Fibroblast of skin of right quadriceps (primary cell): ENCODE data around the gene VTN.
A peak's percentile ranks its signal among the peaks of the same experiment; 100 is the strongest.

Source experiments
- DNase-seq: peaks from one replicate; pipeline ENCODE4 v3.0.0-alpha.2; 2013

The VTN gene

GRCh38 chr17:28395426-28395825, 25.3 kb upstream of the VTN start:
- DNase-seq: no peak

DNA sequence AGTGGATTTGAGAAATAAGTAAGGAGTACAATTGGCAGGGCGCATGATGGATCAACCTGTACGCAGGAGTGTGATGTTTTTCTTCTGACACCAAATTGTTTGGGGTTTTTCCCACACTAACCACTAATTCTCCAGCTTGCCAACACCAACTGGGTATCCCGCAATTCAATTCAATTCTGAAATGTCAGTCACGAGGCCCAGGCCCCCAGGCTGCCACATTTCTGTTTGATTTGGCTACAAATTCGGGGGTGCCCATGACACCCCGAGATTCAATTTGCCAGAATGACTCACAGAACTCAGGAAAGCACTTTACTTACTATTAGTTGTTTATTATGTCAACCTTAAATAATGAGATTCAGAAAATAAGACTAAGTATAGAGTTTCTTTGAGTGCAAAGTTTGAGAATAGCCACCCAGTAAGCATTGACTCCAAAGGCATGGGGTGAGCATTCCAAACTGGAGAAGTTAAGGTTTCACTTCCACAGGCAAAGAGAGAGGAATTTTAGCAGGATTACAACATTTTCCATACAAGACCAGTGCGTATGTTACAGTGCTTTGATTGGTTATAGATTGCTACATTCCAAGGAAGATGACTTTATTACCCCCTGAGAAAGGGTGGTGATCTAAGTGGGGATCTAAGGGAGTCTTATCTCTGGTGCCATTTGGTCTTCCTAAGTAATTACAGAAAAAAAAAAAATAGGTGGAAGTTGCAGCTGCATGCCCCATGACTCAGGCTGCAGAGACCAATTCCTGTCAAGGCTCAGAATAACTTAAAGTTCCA, 24.4 kb upstream of the VTN start:
- DNase-seq: peak; percentile 55

- DNase-seq: no peak
These were observed 22.4 kb upstream of the VTN start for GRCh38 chr17:28392491-28392890.

DNA sequence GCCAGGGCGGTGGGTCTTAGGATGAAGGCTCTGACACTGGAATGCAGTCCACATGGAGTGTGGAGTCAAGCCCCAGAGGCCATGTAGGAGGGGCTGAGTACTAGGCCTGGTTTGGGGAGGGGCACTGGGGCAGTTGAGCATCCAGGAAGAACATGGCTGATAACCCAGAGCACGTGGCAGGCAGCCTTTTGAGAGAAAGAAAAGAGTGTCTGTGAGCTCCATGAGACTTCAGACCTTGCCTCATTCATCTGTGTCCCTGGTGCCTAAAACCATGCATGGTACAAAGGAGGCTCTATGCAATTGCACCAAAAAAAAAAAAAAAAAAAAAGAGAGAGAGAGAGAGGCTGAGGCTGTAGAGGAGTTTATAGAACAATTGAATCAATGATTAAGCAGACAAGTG, 21.3 kb upstream of the VTN start:
- DNase-seq: no peak

DNA sequence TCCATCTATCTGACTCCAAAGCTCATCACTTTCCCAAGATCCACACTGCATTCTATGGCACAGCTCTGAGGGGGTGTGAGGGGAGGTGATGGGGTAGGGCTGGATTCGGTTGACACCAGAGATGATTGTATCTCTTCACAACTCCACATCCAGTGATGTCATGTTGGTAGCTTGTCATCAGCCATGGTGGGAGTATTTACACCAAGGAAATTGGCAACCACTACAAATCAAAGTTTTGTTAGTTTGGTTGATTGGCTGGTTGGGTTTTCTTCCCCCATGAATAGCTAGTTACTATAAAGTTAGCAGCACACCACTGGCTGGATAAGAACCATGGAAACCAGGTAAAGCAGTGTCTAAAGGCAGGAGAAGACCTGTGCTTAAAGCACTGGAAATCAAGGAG, 20.9 kb upstream of the VTN start:
- DNase-seq: no peak

- DNase-seq: no peak
These were observed 20.5 kb upstream of the VTN start for GRCh38 chr17:28390563-28390962.

- no peak for DNase-seq
These were observed 20.0 kb upstream of the VTN start for GRCh38 chr17:28390141-28390540.

DNA sequence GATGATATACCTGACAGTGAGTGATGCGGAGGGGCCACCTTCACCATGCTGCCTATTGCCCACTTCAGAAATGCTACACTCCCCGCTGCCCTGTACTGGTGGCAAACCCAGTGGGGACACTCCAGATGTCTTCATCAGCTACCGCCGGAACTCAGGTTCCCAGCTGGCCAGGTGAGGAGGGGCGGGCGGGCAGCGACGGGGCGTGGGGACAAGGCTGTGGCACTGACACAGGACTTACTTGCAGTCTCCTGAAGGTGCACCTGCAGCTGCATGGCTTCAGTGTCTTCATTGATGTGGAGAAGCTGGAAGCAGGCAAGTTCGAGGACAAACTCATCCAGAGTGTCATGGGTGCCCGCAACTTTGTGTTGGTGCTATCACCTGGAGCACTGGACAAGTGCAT, 18.0 kb upstream of the VTN start:
- DNase-seq: no peak

DNA sequence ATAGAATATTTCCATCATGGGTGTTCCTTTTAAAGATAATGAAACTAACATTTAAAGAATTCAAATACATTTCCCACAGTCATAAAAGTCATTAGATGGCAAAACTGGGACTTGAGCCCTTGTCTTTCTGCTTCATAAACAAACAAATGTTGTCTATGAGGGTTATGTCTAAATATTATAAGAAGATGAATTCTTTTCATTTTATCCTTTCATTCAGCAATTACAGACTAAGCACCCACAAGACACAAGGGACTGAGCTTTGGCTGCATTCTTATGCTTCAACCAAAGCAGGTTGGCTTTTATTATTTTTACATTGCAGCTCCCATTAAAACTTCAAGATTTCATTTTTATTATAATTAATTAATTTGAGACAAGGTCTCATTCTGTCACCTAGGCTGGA, 16.3 kb upstream of the VTN start:
- DNase-seq: no peak

DNA sequence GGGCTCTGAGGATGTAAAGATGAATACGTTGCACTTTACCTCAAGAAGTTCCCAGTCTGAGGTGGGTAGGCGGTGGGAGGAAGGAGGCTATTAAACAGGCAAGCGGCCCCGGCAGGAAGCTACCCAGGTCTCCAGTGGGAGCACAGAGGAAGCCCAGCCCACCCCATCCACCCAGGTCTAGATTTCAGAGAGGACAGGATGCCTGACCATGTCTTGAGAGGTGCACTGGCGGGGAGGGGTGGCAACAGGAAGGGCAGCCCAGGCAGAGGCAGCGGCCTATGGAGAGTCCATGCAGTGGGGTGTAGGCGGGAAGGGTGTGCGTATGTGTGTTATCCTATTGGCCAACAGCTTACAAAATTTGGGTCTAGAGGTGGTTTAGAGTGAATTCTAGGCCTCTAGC, 15.3 kb upstream of the VTN start:
- no peak for DNase-seq

DNA sequence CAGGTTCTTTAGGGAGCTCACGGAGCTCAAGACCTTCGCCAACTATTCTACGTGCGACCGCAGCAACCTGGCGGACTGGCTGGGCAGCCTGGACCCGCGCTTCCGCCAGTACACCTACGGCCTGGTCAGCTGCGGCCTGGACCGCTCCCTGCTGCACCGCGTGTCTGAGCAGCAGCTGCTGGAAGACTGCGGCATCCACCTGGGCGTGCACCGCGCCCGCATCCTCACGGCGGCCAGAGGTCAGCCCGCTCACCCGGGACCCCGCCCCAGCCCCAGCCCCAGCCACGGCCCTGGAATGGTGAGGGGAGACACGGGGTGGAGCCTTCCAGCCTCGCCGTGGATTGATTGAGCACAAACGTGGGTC, 14.9 kb upstream of the VTN start:
- DNase-seq: no peak

GRCh38 chr17:28384281-28385036, 14.4 kb upstream of the VTN start:
- DNase-seq: no peak

- DNase-seq: no peak
These were observed 11.2 kb upstream of the VTN start for GRCh38 chr17:28381141-28381825.

GRCh38 chr17:28379814-28380801, 10.0 kb upstream of the VTN start:
- peak; percentile 36 for DNase-seq

- DNase-seq: no peak
These were observed 2.8 kb upstream of the VTN start for GRCh38 chr17:28372945-28373274.

DNA sequence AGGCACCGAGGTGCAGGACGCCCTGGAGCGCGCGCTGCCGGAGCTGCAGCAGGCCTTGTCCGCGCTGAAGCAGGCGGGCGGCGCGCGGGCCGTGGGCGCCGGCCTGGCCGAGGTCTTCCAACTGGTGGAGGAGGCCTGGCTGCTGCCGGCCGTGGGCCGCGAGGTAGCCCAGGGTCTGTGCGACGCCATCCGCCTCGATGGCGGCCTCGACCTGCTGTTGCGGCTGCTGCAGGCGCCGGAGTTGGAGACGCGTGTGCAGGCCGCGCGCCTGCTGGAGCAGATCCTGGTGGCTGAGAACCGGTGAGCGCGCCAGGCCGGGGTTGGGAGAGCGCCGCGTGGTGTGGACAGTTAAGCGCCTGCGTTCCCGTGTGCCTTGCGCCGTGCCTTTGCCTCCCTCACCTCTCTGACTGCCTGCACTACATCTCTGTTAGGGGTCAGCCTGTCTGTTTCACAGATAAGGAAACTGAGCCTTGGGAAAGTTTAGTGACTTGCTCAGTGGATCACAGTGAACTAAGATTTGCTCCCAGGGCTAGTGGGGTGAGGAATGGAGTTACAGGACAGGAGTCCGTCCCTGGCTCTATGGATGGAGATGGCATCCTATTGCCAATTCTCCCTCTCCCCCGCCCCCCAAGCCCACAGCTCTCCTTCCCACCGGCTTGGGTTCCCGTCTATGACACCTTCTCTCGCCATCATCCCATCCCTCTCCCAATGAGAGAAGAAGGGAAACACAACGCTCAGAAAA, 2.3 kb upstream of the VTN start:
- DNase-seq: no peak

DNA sequence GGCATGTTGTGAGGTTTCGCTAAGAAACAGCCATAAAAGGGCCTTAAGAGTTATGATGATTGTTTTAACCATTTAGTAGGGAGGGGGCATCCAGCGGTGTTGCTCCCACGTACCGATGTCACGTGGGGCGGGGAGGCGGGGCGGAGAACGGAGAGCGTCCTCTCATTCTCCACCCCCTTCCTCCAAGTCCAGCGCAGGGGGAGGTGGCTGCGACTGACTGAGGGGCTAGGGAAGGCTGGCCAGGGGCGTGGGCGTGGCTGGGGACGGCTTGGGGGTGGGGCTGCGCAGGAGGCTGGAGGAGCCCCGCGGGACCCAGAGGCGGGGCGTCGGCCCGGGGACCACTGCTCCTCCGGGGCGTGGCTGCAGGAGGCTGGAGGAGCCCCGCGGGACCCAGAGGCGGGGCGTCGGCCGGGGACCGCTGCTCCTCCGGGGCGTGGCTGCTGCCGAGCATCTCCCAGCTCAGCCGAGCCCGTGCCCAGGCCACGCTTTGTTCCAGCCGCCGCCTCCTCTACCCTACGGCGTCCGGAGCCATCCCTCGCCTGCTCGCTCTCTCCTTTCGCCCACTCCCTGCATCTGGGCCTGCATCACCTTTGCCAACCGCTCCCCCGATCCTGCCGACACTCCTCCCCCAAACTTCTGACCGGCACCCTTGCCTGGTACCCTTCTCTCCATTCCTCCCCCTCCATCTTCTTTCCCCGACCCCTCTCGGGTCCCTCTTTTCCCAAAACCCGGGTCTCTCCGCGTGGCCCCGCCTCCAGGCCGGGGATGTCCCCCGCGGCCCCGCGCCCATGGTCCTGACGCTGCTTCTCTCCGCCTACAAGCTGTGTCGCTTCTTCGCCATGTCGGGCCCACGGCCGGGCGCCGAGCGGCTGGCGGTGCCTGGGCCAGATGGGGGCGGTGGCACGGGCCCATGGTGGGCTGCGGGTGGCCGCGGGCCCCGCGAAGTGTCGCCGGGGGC, 1.4 kb upstream of the VTN start, which contains the start of gene SARM1:
Gene SARM1, plus strand, starts transcription at position 450 of the 958 bp plus-strand sequence. Its CDS starts 339 bp downstream, at position 789.
- DNase-seq: peak; percentile 93

GRCh38 chr17:28370744-28371103, 617 bp upstream of the VTN start:
- no peak for DNase-seq

GRCh38 chr17:28369684-28370034, 448 bp downstream of the VTN start:
- DNase-seq: no peak

- DNase-seq: no peak
These were observed 1.0 kb downstream of the VTN start for GRCh38 chr17:28368915-28369683.
